ENCODE results near the gene INSYN2B.

The INSYN2B gene

GRCh38 chr5:169980418-169981053 is at the start of gene INSYN2B:
Gene INSYN2B (minus strand): TSS chr5:169980495. CDS start chr5:169883898, 96,597 bp downstream.
- no peak for DNase-seq

- DNase-seq = no peak
Measured at GRCh38 chr5:170028124-170028523, 47.8 kb upstream of the INSYN2B start.

- DNase-seq = no peak
Measured at GRCh38 chr5:170025853-170026252, 45.6 kb upstream of the INSYN2B start.

GRCh38 chr5:170021506-170021905 is 41.2 kb upstream of the INSYN2B start:
- no peak for DNase-seq

GRCh38 chr5:170020423-170020822 is 40.1 kb upstream of the INSYN2B start:
- no peak for DNase-seq

GRCh38 chr5:170012622-170013021 is 32.3 kb upstream of the INSYN2B start:
- no peak for DNase-seq

- no peak for DNase-seq
Measured at GRCh38 chr5:170011751-170012150, 31.5 kb upstream of the INSYN2B start.

- DNase-seq = no peak
Measured at GRCh38 chr5:170010595-170010994, 30.3 kb upstream of the INSYN2B start.

GRCh38 chr5:170008376-170008775 is 28.1 kb upstream of the INSYN2B start:
- no peak for DNase-seq

GRCh38 chr5:170006021-170006420 is 25.7 kb upstream of the INSYN2B start:
- DNase-seq = no peak

- DNase-seq = no peak
Measured at GRCh38 chr5:170000155-170000554, 19.9 kb upstream of the INSYN2B start.

- no peak for DNase-seq
Measured at GRCh38 chr5:169999621-170000020, 19.3 kb upstream of the INSYN2B start.

- DNase-seq = no peak
Measured at GRCh38 chr5:169997798-169998197, 17.5 kb upstream of the INSYN2B start.

- no peak for DNase-seq
Measured at GRCh38 chr5:169993485-169993790, 13.1 kb upstream of the INSYN2B start.

- no peak for DNase-seq
Measured at GRCh38 chr5:169992789-169993484, 12.6 kb upstream of the INSYN2B start.

- no peak for DNase-seq
Measured at GRCh38 chr5:169991115-169991869, 11.0 kb upstream of the INSYN2B start.

- no peak for DNase-seq
Measured at GRCh38 chr5:169989365-169989764, 9.1 kb upstream of the INSYN2B start.

- no peak for DNase-seq
Measured at GRCh38 chr5:169988947-169989346, 8.7 kb upstream of the INSYN2B start.

GRCh38 chr5:169988206-169988605 is 7.9 kb upstream of the INSYN2B start:
- no peak for DNase-seq

GRCh38 chr5:169979871-169980270 is 424 bp downstream of the INSYN2B start:
- DNase-seq = no peak

- no peak for DNase-seq
Measured at GRCh38 chr5:169978714-169979113, 1.6 kb downstream of the INSYN2B start.

GRCh38 chr5:169974121-169974770 is 6.0 kb downstream of the INSYN2B start:
- DNase-seq = no peak

- DNase-seq = no peak
Measured at GRCh38 chr5:169973056-169973455, 7.2 kb downstream of the INSYN2B start.

- DNase-seq = no peak
Measured at GRCh38 chr5:169971780-169972179, 8.5 kb downstream of the INSYN2B start.

All from CD4-positive, alpha-beta T cell treated with Interleukin-17A for 1 hour (primary cell).